GM12878 (cell line): ENCODE data around the gene NPAS3. TPM values are rescaled to one million over a fixed set of nuclear protein-coding genes. Genes with fewer than 3 reads are reported as not detected.

Source experiments
- ATAC-seq: fragments of 200-7000 bp; cut with Tn5 transposase; 3 replicates; pipeline ENCODE4 v1.9.1; 2020; ENCODE audit warnings: mild to moderate bottlenecking, moderate library complexity
- BruUV-seq: library from RNA; stranded (reverse); fragments of 400-500 nt; replicated peaks from 2 replicates; lab custom pipeline; 2021; lab: Mats Ljungman, UMichigan
- CTCF ChIA-PET: fragments of 300-600 bp; sonication (Branson Sonifier 250); formaldehyde crosslinking; extraction: SDS; loops from one replicate; lab custom pipeline; 2021; ENCODE audit warnings: inconsistent platforms; lab: Yijun Ruan, JAX
- POLR2A ChIA-PET: fragments of 350-600 bp; formaldehyde crosslinking; extraction: SDS; loops from one replicate; lab custom pipeline; 2021; ENCODE audit warnings: inconsistent platforms; lab: Charles Lee
- RAD21 ChIA-PET: fragments of 300-600 bp; sonication (Branson Sonifier 250); formaldehyde crosslinking; loops from one replicate; lab custom pipeline; 2023; ENCODE audit warnings: antibody characterized with exemption; ENCODE audit not compliant: unreplicated experiment; lab: Charles Lee
- SMC1A ChIA-PET: fragments of 300-600 bp; sonication (Branson Sonifier 250); formaldehyde crosslinking; loops from one replicate; lab custom pipeline; 2023; ENCODE audit not compliant: unreplicated experiment, uncharacterized antibody; lab: Charles Lee
- DNase-seq: peaks from one replicate; pipeline ENCODE4 v3.0.0-alpha.2; 2011; ENCODE audit warnings: low read depth, low spot score
- FAIRE-seq: peaks from 3 replicates; lab custom pipeline; 2011; peaks lifted over from hg19 to GRCh38; lab: Jason Lieb, UNC
- H2AFZ ChIP-seq: 2 replicates; pipeline ENCODE4 v1.6.0; 2011; ENCODE audit warnings: low read depth, low read length, control low read depth; ENCODE audit not compliant: control insufficient read depth
- H3K27ac ChIP-seq: 2 replicates; pipeline ENCODE4 v1.5.1; 2011; ENCODE audit warnings: control low read depth; ENCODE audit not compliant: control insufficient read depth, insufficient read depth
- H3K27me3 ChIP-seq, 2 experiments: replicated peaks in 1 of 2; 2 replicates each; pipeline versions ENCODE4 v1.6.0 to v1.6.1; 2011; ENCODE audit warnings: low read length in 1 of 2; ENCODE audit not compliant: control insufficient read depth in 2 of 2, insufficient read depth in 2 of 2
- H3K36me3 ChIP-seq, 2 experiments: 2 replicates each; pipeline ENCODE4 v1.5.1; 2011; ENCODE audit warnings: low read length in 1 of 2; ENCODE audit not compliant: control insufficient read depth in 2 of 2, insufficient read depth in 2 of 2
- H3K4me1 ChIP-seq: 2 replicates; pipeline ENCODE4 v1.6.1; 2011; ENCODE audit warnings: mild to moderate bottlenecking, low read length, moderate library complexity, mixed read lengths; ENCODE audit not compliant: control insufficient read depth, insufficient read depth
- H3K4me2 ChIP-seq: 2 replicates; pipeline ENCODE4 v1.6.0; 2011; ENCODE audit warnings: control low read depth; ENCODE audit not compliant: control insufficient read depth, insufficient read depth
- H3K4me3 ChIP-seq: fragments of 200-600 bp; sonication (generic); 2 replicates; pipeline ENCODE4 v1.5.1; 2016
- H3K79me2 ChIP-seq: 2 replicates; pipeline ENCODE4 v1.6.0; 2011; ENCODE audit warnings: low read length; ENCODE audit not compliant: control insufficient read depth, insufficient read depth
- H3K9ac ChIP-seq: 2 replicates; pipeline ENCODE4 v1.8.0; 2011; ENCODE audit warnings: low read length, control low read depth, mixed read lengths; ENCODE audit not compliant: control insufficient read depth, insufficient read depth
- H3K9me3 ChIP-seq: replicated peaks from 3 replicates; pipeline ENCODE4 v1.5.1; 2011; ENCODE audit warnings: mild to moderate bottlenecking, low read length; ENCODE audit not compliant: control insufficient read depth, insufficient read depth
- H4K20me1 ChIP-seq: 2 replicates; pipeline ENCODE4 v1.6.0; 2011; ENCODE audit not compliant: control insufficient read depth, insufficient read depth
- ATF7 ChIP-seq: fragments of 450-650 bp; IDR thresholded peaks from 2 replicates; pipeline ENCODE4 v1.6.1; 2016; ENCODE audit warnings: low read depth, mild to moderate bottlenecking
- BHLHE40 ChIP-seq, 2 experiments: fragments of 450-650 bp in 1 of 2; IDR thresholded peaks; 2 replicates each; pipeline ENCODE4 v1.6.1; 2011 to 2017; ENCODE audit warnings: low read depth in 2 of 2, borderline replicate concordance in 1 of 2, improper control_type of control experiment in 1 of 2, low read length in 1 of 2, mild to moderate bottlenecking in 1 of 2
- GATAD2B ChIP-seq: fragments of 450-650 bp; conservative IDR thresholded peaks from 2 replicates; pipeline ENCODE4 v1.6.1; 2017; ENCODE audit warnings: low read depth, mild to moderate bottlenecking, moderate library complexity
- IKZF1 ChIP-seq: fragments of 450-650 bp; conservative IDR thresholded peaks from 2 replicates; pipeline ENCODE4 v1.6.1; 2017; ENCODE audit warnings: antibody characterized with exemption, mild to moderate bottlenecking
- IKZF2 ChIP-seq, 2 experiments: fragments of 450-650 bp; IDR thresholded peaks; 2 replicates each; pipeline ENCODE4 v1.6.1; 2017; ENCODE audit warnings: mild to moderate bottlenecking in 2 of 2, moderate library complexity in 2 of 2
- PBX3 ChIP-seq: IDR thresholded peaks from 2 replicates; pipeline ENCODE4 v1.6.1; 2011; ENCODE audit warnings: mild to moderate bottlenecking, low read depth, low read length, moderate library complexity; ENCODE audit not compliant: insufficient replicate concordance
- RELB ChIP-seq: fragments of 450-650 bp; IDR thresholded peaks from 2 replicates; pipeline ENCODE4 v1.6.1; 2017; ENCODE audit warnings: low read depth, mild to moderate bottlenecking, moderate library complexity
- SMAD1 ChIP-seq: fragments of 450-650 bp; IDR thresholded peaks from 2 replicates; pipeline ENCODE4 v1.6.1; 2018; ENCODE audit warnings: mild to moderate bottlenecking, low read depth; ENCODE audit not compliant: partially characterized antibody
- STAT3 ChIP-seq: IDR thresholded peaks from 2 replicates; pipeline ENCODE4 v1.6.1; 2011; ENCODE audit warnings: low read depth, low read length, improper control_type of control experiment
- ZNF384 ChIP-seq: IDR thresholded peaks from 2 replicates; pipeline ENCODE4 v1.6.1; 2012; ENCODE audit warnings: low read depth, mild to moderate bottlenecking, low read length, improper control_type of control experiment, borderline replicate concordance
- ZSCAN29 ChIP-seq: fragments of 450-650 bp; IDR thresholded peaks from 2 replicates; pipeline ENCODE4 v1.6.1; 2017; ENCODE audit warnings: mild to moderate bottlenecking, moderate library complexity
- WGBS: methylation state at CpG from one replicate; pipeline ENCODE4 v1.1.6; 2016; ENCODE audit warnings: low lambda C conversion rate; ENCODE audit not compliant: insufficient replicate concordance, insufficient coverage; ENCODE audit errors: missing lambda C conversion rate; 5-methylcytosine and 5-hydroxymethylcytosine counted together
- in situ Hi-C: fragments of 300-500 bp; cut with MboI; formaldehyde crosslinking; loops from 9 replicates; pipeline ENCODE4 v1.14.3; 2018; ENCODE audit warnings: mixed read lengths
- intact Hi-C: fragments of 100-400 bp; cut with micrococcal nuclease; formaldehyde crosslinking; loops from one replicate; pipeline ENCODE4 v1.14.2; 2022; ENCODE audit not compliant: unreplicated experiment
- polyA plus RNA-seq, 11 experiments: library from polyadenylated mRNA; depleted of rRNA in 4 of 11; unstranded in 6 of 11; stranded (reverse) in 5 of 11; fragments of >200 nt; fragmentation: Nextera tagmentation in 4 of 11; fragmentation: Illumina TruSeq in 1 of 11; extraction: Ambion mirVana in 4 of 11; extraction: Trizol in 1 of 11; gene quantifications; 1 replicate in 1 of 11; 2 replicates in 10 of 11; pipeline versions ENCODE4 v1.2.1 to v1.2.3, GENCODE V29; 2011 to 2016; ENCODE audit warnings: inconsistent platforms in 2 of 11, missing spikeins in 2 of 11, low read depth in 1 of 11
- total RNA-seq, 4 experiments: library from RNA; depleted of rRNA in 3 of 4; stranded (reverse); fragments of >200 nt in 3 of 4; fragmentation: Illumina TruSeq in 1 of 4; extraction: Trizol in 1 of 4; gene quantifications; 2 replicates each; pipeline versions ENCODE4 v1.2.1 to v1.2.3, GENCODE V29; 2013 to 2021
- TF ChIP-seq, protein P1 (sequence below): fragments of 450-650 bp; IDR thresholded peaks from 2 replicates; pipeline ENCODE4 v1.6.1; 2016; ENCODE audit warnings: mild to moderate bottlenecking
- TF ChIP-seq, protein P2 (sequence below): IDR thresholded peaks from 2 replicates; pipeline ENCODE4 v1.6.1; 2012; ENCODE audit warnings: low read depth, low read length, improper control_type of control experiment
- TF ChIP-seq, protein P3 (sequence below): fragments of 450-650 bp; IDR thresholded peaks from 2 replicates; pipeline ENCODE4 v1.6.1; 2014; ENCODE audit warnings: mild to moderate bottlenecking

NPAS3 gene
- total and polyA plus RNA-seq, 10 of the 15 experiments (the other 5 are each of a cell fraction or from before 2014, with no cell fraction given), result under 0.01 to 2.7 (median 0.03) TPM; not detected in 6

- intact Hi-C loops (no loop called here), in situ Hi-C loops (no loop called here)
- Histone ChIP-seq H3K4me2 (no peak overlapping the region), H3K36me3 (no peaks in the 10 kb centered on the region), H3K9ac (no peak overlapping the region), H3K79me2 (no peaks in the 10 kb centered on the region), H4K20me1 (no peaks in the 10 kb centered on the region), H3K9me3 (no peaks in the 10 kb centered on the region), H3K27me3 (no peaks in the 10 kb centered on the region), H3K4me1 (no peaks in the 10 kb centered on the region), H3K4me3 (no peak overlapping the region), H3K27ac (no peak overlapping the region), H2AFZ (no peak overlapping the region)
- no peak for DNase-seq
- POLR2A ChIA-PET, result interaction anchor here (0.6 to 10.9 kb wide), 6 partner anchors 11 to 52 kb away, joined by 3 to 105 read pairs (median 4); no protein-coding TSS in a partner anchor
- ATAC-seq, result peak; percentile 8
- no TSS peak for BruUV-seq
- no peak for FAIRE-seq
- CTCF ChIA-PET, result interaction anchor here (0.5 to 3.3 kb wide), 7 partner anchors 13 to 149 kb away, joined by 3 to 9 read pairs (median 4); no protein-coding TSS in a partner anchor
- RAD21 ChIA-PET, result interaction anchor here (0.8 to 12.6 kb wide), 11 partner anchors 8 to 265 kb away, joined by 3 to 279 read pairs (median 4); no protein-coding TSS in a partner anchor
- SMC1A ChIA-PET, result interaction anchor here (0.6 to 18.1 kb wide), 10 partner anchors 12 to 149 kb away, joined by 3 to 298 read pairs (median 6); no protein-coding TSS in a partner anchor
- 16% methylated on average over 6 of the region's 6 CpGs for WGBS
- TF ChIP-seq ZNF384, result no peak
- TF ChIP-seq ATF7, result peak; percentile 66
- TF ChIP-seq IKZF1, result peak; percentile 61
- TF ChIP-seq, protein P1, sequence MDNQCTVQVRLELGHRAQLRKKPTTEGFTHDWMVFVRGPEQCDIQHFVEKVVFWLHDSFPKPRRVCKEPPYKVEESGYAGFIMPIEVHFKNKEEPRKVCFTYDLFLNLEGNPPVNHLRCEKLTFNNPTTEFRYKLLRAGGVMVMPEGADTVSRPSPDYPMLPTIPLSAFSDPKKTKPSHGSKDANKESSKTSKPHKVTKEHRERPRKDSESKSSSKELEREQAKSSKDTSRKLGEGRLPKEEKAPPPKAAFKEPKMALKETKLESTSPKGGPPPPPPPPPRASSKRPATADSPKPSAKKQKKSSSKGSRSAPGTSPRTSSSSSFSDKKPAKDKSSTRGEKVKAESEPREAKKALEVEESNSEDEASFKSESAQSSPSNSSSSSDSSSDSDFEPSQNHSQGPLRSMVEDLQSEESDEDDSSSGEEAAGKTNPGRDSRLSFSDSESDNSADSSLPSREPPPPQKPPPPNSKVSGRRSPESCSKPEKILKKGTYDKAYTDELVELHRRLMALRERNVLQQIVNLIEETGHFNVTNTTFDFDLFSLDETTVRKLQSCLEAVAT, result peak; percentile 88
- TF ChIP-seq, protein P2, sequence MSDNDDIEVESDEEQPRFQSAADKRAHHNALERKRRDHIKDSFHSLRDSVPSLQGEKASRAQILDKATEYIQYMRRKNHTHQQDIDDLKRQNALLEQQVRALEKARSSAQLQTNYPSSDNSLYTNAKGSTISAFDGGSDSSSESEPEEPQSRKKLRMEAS, result no peak
- peak in 1 of 2 experiments; percentile 14; a peak in 1 of 4 replicates for TF ChIP-seq BHLHE40 (IDR thresholded peaks at IDR 0.05; ENCODE audit: borderline replicate concordance in 1 of 2, low read depth in 2 of 2, low read length in 1 of 2)
- no peak for TF ChIP-seq STAT3
- TF ChIP-seq ZSCAN29, result no peak
- 0 out of 2 replicates have a peak, but pooled peaks have one; percentile 61 for TF ChIP-seq RELB
- peak; percentile 82 for TF ChIP-seq SMAD1
- TF ChIP-seq, protein P3, sequence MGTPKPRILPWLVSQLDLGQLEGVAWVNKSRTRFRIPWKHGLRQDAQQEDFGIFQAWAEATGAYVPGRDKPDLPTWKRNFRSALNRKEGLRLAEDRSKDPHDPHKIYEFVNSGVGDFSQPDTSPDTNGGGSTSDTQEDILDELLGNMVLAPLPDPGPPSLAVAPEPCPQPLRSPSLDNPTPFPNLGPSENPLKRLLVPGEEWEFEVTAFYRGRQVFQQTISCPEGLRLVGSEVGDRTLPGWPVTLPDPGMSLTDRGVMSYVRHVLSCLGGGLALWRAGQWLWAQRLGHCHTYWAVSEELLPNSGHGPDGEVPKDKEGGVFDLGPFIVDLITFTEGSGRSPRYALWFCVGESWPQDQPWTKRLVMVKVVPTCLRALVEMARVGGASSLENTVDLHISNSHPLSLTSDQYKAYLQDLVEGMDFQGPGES, result no peak
- 0 out of 2 replicates have a peak, but pooled peaks have one; percentile 33 for TF ChIP-seq GATAD2B
- TF ChIP-seq IKZF2 (IDR thresholded peaks at IDR 0.05), result peak; percentile 62 to 72; a peak in 3 of 4 replicates
- no peak for TF ChIP-seq PBX3
These were observed 588.5 kb downstream of the NPAS3 start for GRCh38 chr14:33527023-33527634.
